Ovary (tissue), 9 donors: Measurements from ENCODE around the gene WDR17. TPM values are rescaled to one million over a fixed set of nuclear protein-coding genes. Genes with fewer than 3 reads are reported as not detected.

Source experiments
- DNase-seq, 5 donors: peaks; one replicate each; pipeline ENCODE4 v3.0.0-alpha.2; 2019 to 2020
- H3K27ac ChIP-seq, 2 donors: fragments of 200-600 bp; one replicate each; pipeline versions ENCODE4 v1.5.1 to v1.8.0; 2019 to 2022
- H3K27me3 ChIP-seq: fragments of 200-600 bp; one replicate; pipeline ENCODE4 v1.8.0; 2022
- H3K36me3 ChIP-seq: fragments of 200-600 bp; sonication (generic); one replicate; pipeline ENCODE4 v1.5.1; 2019
- H3K4me1 ChIP-seq: one replicate; pipeline ENCODE4 v1.8.1; 2013; ENCODE audit warnings: mild to moderate bottlenecking, moderate library complexity; ENCODE audit not compliant: insufficient read depth
- H3K4me3 ChIP-seq: fragments of 200-600 bp; sonication (generic); one replicate; pipeline ENCODE4 v1.5.1; 2017
- H3K9me3 ChIP-seq, 2 donors: fragments of 200-600 bp in 1 of 2; sonication (generic) in 1 of 2; one replicate each; pipeline versions ENCODE4 v1.5.1 to v1.8.1; 2013 to 2019; ENCODE audit warnings: mild to moderate bottlenecking in 1 of 2, moderate library complexity in 1 of 2
- EP300 ChIP-seq: sonication (generic); formaldehyde crosslinking; IDR thresholded peaks from one replicate; pipeline ENCODE4 v1.6.1; 2017; ENCODE audit warnings: antibody characterized with exemption
- POLR2A ChIP-seq: fragments of 450-650 bp; IDR thresholded peaks from one replicate; pipeline ENCODE4 v1.6.1; 2017; ENCODE audit warnings: antibody characterized with exemption, mild to moderate bottlenecking, moderate library complexity
- WGBS, 3 donors: extraction: QIAGEN DNeasy Blood & Tissue Kit in 1 of 3; methylation state at CpG; one replicate each; pipeline versions ENCODE4 v1.1.5 to v1.1.7; 2013 to 2017; 5-methylcytosine and 5-hydroxymethylcytosine counted together
- intact Hi-C, 4 donors: fragments of 100-400 bp; cut with DNase I; formaldehyde crosslinking; loops; one replicate each; pipeline versions ENCODE4 v1.11.0 to v1.15.1; 2022 to 2023
- polyA plus RNA-seq, 2 donors: library from polyadenylated mRNA; stranded (reverse); fragments of 200-250 nt in 1 of 2; fragments of 350-450 nt in 1 of 2; fragmentation: Illumina TruSeq in 1 of 2; extraction: RNeasy Lipid Tissue Mini Kit (QIAGEN cat#74804) in 1 of 2; gene quantifications; one replicate each; pipeline ENCODE4 v1.2.3, GENCODE V29; 2013 to 2014
- small RNA-seq: library from RNA; depleted of rRNA; stranded (forward); fragments of <200 nt; gene quantifications from one replicate; pipeline ENCODE3, GENCODE V24; 2016
- total RNA-seq, 7 donors: library from RNA; depleted of rRNA in 2 of 7; stranded (reverse); fragments of >200 nt in 2 of 7; fragmentation: NEBNext Ultra II Directional in 3 of 7; extraction: Animal tissue kit (Norgen Biotek cat#: 25700) in 3 of 7; gene quantifications; one replicate each; pipeline versions ENCODE4 v1.1.0 to v1.2.4, GENCODE V29; 2016 to 2023
- TF ChIP-seq, protein P1 (sequence below), 3 donors: fragments of 450-650 bp in 2 of 3; fragments of 200-600 bp in 1 of 3; IDR thresholded peaks; one replicate each; pipeline versions ENCODE4 v1.5.1 to v1.8.0; 2016 to 2022; ENCODE audit warnings: antibody characterized with exemption in 3 of 3, mild to moderate bottlenecking in 1 of 3
- donor health status: DM: no; HTN: no; CAD: no; lungs with moderate emphysema.
- donor health status: DM: no; HTN: no; CAD: no.
- donor health status: Bipolar disorder and iron deficiency.
- donor health status: DM: yes; HTN: yes; CAD: no.
- donor health status: DM: no; HTN: no; CAD: no.
- donor health status: DM: yes; HTN: yes; CAD: no.

Gene WDR17
- total and polyA plus RNA-seq, 9 donors = 0.73 to 4.9 (median 2.1) TPM

GRCh38 chr4:176222149-176222548 is 156.5 kb downstream of the WDR17 start:
- DNase-seq = no peak
- no peak overlapping the region for H3K27ac ChIP-seq
- H3K4me3 ChIP-seq = no peak overlapping the region
- no peak for TF ChIP-seq POLR2A
- TF ChIP-seq, protein P1, sequence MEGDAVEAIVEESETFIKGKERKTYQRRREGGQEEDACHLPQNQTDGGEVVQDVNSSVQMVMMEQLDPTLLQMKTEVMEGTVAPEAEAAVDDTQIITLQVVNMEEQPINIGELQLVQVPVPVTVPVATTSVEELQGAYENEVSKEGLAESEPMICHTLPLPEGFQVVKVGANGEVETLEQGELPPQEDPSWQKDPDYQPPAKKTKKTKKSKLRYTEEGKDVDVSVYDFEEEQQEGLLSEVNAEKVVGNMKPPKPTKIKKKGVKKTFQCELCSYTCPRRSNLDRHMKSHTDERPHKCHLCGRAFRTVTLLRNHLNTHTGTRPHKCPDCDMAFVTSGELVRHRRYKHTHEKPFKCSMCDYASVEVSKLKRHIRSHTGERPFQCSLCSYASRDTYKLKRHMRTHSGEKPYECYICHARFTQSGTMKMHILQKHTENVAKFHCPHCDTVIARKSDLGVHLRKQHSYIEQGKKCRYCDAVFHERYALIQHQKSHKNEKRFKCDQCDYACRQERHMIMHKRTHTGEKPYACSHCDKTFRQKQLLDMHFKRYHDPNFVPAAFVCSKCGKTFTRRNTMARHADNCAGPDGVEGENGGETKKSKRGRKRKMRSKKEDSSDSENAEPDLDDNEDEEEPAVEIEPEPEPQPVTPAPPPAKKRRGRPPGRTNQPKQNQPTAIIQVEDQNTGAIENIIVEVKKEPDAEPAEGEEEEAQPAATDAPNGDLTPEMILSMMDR (IDR thresholded peaks at IDR 0.05) = no peak
- TF ChIP-seq EP300 = no peak
- H3K4me1 ChIP-seq = no peaks in the 10 kb centered on the region
- intact Hi-C loops = no loop called here
- no peaks in the 10 kb centered on the region for H3K9me3 ChIP-seq
- no peaks in the 10 kb centered on the region for H3K36me3 ChIP-seq
- 73 to 81% (median 77%) methylated on average over 5 of the region's 5 CpGs for WGBS, 3 donors
- H3K27me3 ChIP-seq = no peaks in the 10 kb centered on the region

- TF ChIP-seq, protein P1 (IDR thresholded peaks at IDR 0.05) = no peak
- TF ChIP-seq EP300 (no peak), POLR2A (no peak)
- 69 to 79% (median 75%) methylated on average over 2 of the region's 2 CpGs for WGBS, 3 donors
- H3K36me3 ChIP-seq = no peaks in the 10 kb centered on the region
- H3K27me3 ChIP-seq = no peaks in the 10 kb centered on the region
- no peak overlapping the region for H3K27ac ChIP-seq
- no peaks in the 10 kb centered on the region for H3K4me1 ChIP-seq
- no peak overlapping the region for H3K4me3 ChIP-seq
- no peaks in the 10 kb centered on the region for H3K9me3 ChIP-seq
- DNase-seq = no peak
- intact Hi-C loops = no loop called here
Observed at GRCh38 chr4:176223561-176223960, 157.9 kb downstream of the WDR17 start.

DNA sequence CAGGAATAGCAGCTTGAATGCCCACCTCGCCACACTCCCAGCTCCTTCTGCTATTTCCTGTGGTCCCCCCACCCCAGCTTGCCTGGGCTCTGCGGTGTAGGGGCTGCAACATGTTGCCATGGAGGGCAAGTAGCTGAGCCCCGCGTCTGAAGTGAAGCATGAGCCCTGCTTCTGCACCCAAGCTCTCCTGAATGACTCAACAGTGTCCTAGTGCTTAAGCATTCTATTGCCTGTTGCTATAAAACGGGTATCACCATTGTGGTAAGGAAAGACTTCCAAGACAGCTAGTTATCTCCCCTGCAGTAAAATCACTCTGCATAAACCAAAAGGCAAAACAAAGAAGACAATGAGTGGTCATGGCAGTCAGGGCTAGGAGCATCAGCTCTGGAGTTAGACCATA is 161.1 kb downstream of the WDR17 start:
- TF ChIP-seq EP300 (no peak), POLR2A (no peak)
- TF ChIP-seq, protein P1 (IDR thresholded peaks at IDR 0.05) = no peak
- Histone ChIP-seq H3K27me3 (no peaks in the 10 kb centered on the region), H3K27ac (no peak overlapping the region), H3K4me3 (no peak overlapping the region), H3K4me1 (no peaks in the 10 kb centered on the region), H3K9me3 (no peaks in the 10 kb centered on the region), H3K36me3 (no peaks in the 10 kb centered on the region)
- intact Hi-C loops = no loop called here
- DNase-seq = no peak
- 76 to 92% (median 85%) methylated on average over 5 of the region's 5 CpGs for WGBS, 3 donors

DNA sequence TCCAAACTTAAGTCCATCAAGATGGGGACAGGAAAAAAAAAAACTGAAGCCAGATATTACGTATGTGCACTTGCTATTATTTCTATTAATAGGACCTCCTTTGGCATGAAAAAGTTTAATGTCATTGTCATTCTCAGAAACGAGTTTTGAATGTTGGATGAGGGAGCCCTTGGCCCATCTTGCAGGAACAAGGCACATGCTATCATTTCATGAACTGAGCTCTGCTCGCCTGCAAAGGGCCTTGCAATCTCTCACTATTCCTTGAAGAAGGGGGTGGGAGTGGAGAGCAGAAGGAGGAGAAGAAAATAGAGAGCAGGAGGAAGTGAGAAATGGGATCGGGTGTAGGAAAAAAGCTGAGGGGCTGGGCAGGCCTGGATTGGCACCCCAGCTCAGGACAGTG is 164.0 kb downstream of the WDR17 start:
- intact Hi-C loops = no loop called here
- Histone ChIP-seq H3K27me3 (no peaks in the 10 kb centered on the region), H3K9me3 (no peaks in the 10 kb centered on the region), H3K36me3 (no peaks in the 10 kb centered on the region), H3K4me1 (no peaks in the 10 kb centered on the region), H3K27ac (no peak overlapping the region), H3K4me3 (no peak overlapping the region)
- no peak for DNase-seq
- TF ChIP-seq POLR2A = no peak
- TF ChIP-seq EP300 = no peak
- TF ChIP-seq, protein P1 (IDR thresholded peaks at IDR 0.05) = no peak
- WGBS, 3 donors = 73 to 83% (median 77%) methylated on average over 4 of the region's 4 CpGs

Small RNAs within 50 kb of the gene (small RNA-seq; reads per million reads assigned to genes)
- not detected for gene RF00432

Other genes starting within 250 kb of the WDR17 start
- gene SPATA4, start 129.7 kb downstream of the WDR17 start, total RNA-seq = 1 to 10 TPM in 1 of 7 donors, under 1 TPM in 3, not detected in 3; 0.22 to 3.7 (median 0.26) TPM
- gene SPATA4, start 129.7 kb downstream of the WDR17 start, polyA plus RNA-seq = under 1 TPM; 0.06 to 0.22 TPM
- gene ASB5, start 203.4 kb downstream of the WDR17 start, total RNA-seq = under 1 TPM in 1 of 7 donors, not detected in 6; 0.23 TPM
- under 1 TPM; 0.11 to 0.37 TPM for gene ASB5, start 203.4 kb downstream of the WDR17 start, polyA plus RNA-seq